ENCODE data around the gene MED29. TPM values are rescaled to one million over a fixed set of nuclear protein-coding genes. Genes with fewer than 3 reads are reported as not detected.

Gene MED29
- total and polyA plus RNA-seq, 2 donors (not counting 1 experiment from before 2014, with no cell fraction given) = 33.0 to 47.5 TPM

- Histone ChIP-seq H3K27me3 (replicated peaks in 1 of 4; ENCODE audit: control extremely low read depth in 1 of 4, control insufficient read depth in 3 of 4, insufficient read depth in 4 of 4, low read length in 3 of 4) (no peaks in the 10 kb centered on the region), H4K20me1 (ENCODE audit: control insufficient read depth, insufficient read depth, low read length, poor library complexity, severe bottlenecking) (peaks cover 3% of the 10 kb centered on the region), H3K4me1 (ENCODE audit: control insufficient read depth in 2 of 2, insufficient read depth in 2 of 2, low read length in 2 of 2) (peaks cover 21 to 27% of the 10 kb centered on the region in 2 donors), H3K4me3 (ENCODE audit: control extremely low read depth in 1 of 5, extremely low read depth in 1 of 5, insufficient read depth in 1 of 5, low read depth in 2 of 5, low read length in 4 of 5) (no peak overlapping the region), H2AFZ (ENCODE audit: insufficient read depth, low read depth, low read length, poor library complexity, severe bottlenecking) (no peak overlapping the region), H3K27ac (ENCODE audit: low read length in 2 of 2) (peak overlapping the region in 1 of 2 donors; percentile 26), H3K9ac (ENCODE audit: low read length) (no peak overlapping the region), H3K79me2 (ENCODE audit: control insufficient read depth, insufficient read depth, low read length) (peaks cover 6% of the 10 kb centered on the region), H3K4me2 (replicated peaks; ENCODE audit: low read depth, low read length, poor library complexity, severe bottlenecking) (no peak overlapping the region), H3K36me3 (replicated peaks in 1 of 2; ENCODE audit: control extremely low read depth in 1 of 2, control insufficient read depth in 1 of 2, extremely low read depth in 1 of 2, insufficient read depth in 2 of 2, low read length in 1 of 2) (peaks cover 0 to 24% of the 10 kb centered on the region in 2 experiments), H3K9me3 (ENCODE audit: control extremely low read depth in 1 of 3, control insufficient read depth in 2 of 3, insufficient read depth in 1 of 3, low read length in 2 of 3) (peaks cover 0 to 2% (median 0%) of the 10 kb centered on the region in 3 donors)
- ChIA-PET POLR2A (interaction anchor here (1.1 to 2.5 kb wide), 3 partner anchors 14 to 30 kb away, joined by 3 to 7 read pairs (median 3); partner anchors contain the start of genes RPS16 and SUPT5H), CTCF (interaction anchor here (1.1 to 3.2 kb wide), 5 partner anchors 13 to 257 kb away, joined by 3 to 11 read pairs (median 4); partner anchors contain the start of gene EID2B)
- TF ChIP-seq EZH2 (IDR thresholded peaks at IDR 0.05; ENCODE audit: borderline replicate concordance, insufficient read depth, low read depth, low read length, poor library complexity, severe bottlenecking) = no peak
- no peak for TF ChIP-seq CTCF (IDR thresholded peaks at IDR 0.05)
- no peak for ATAC-seq (ENCODE audit: low read depth)
- DNase-seq = no peak
- H3K9me3 Mint-ChIP-seq (ENCODE audit: insufficient read depth) = no peaks in the 10 kb centered on the region
- no peaks in the 10 kb centered on the region for H3K27me3 Mint-ChIP-seq
- peak overlapping the region; percentile 41 for H3K4me3 Mint-ChIP-seq
- 95% methylated on average over 32 of the region's 35 CpGs for WGBS (ENCODE audit: insufficient coverage)
- intact Hi-C loops (cut with micrococcal nuclease) = no loop called here
- H3K4me1 Mint-ChIP-seq = peaks cover 40% of the 10 kb centered on the region
- H3K27ac Mint-ChIP-seq = no peak overlapping the region
Measured at GRCh38 chr19:39415111-39416046, 24.2 kb downstream of the MED29 start.

Measured in B cell (primary cell).